Activated CD8-positive, alpha-beta memory T cell treated with anti-CD3 and anti-CD28 coated beads, Interleukin-2, amount 50 U/mL, for 48 hours (primary cell): Measurements from ENCODE around the gene MYO19.
A peak's percentile ranks its signal among the peaks of the same experiment; 100 is the strongest.
"Not testable (repeated sequence)": the region's sequence is repeated elsewhere in the genome, so short reads cannot be mapped to it uniquely, and the experiment has no call there.

ENCODE experiments used
- DNase-seq: peaks from one replicate; pipeline ENCODE4 v3.0.0-alpha.2; 2020

Gene MYO19

GRCh38 chr17:36496018-36496789, 38.5 kb downstream of the MYO19 start:
- no peak for DNase-seq

GRCh38 chr17:36495076-36495578, 39.5 kb downstream of the MYO19 start:
- DNase-seq, result no peak

GRCh38 chr17:36494674-36495073, 40.0 kb downstream of the MYO19 start:
- DNase-seq, result no peak

GRCh38 chr17:36493956-36494355, 40.7 kb downstream of the MYO19 start:
- no peak for DNase-seq

GRCh38 chr17:36486204-36487194, 48.2 kb downstream of the MYO19 start, which contains the start of gene ZNHIT3:
TSS of gene ZNHIT3 (plus strand) at chr17:36486681. CDS start at chr17:36486700, 19 bp downstream.
- peak; percentile 91 for DNase-seq

- DNase-seq, result no peak
Observed at GRCh38 chr17:36485805-36486203, 48.9 kb downstream of the MYO19 start.

GRCh38 chr17:36485027-36485426, 49.6 kb downstream of the MYO19 start:
- no peak for DNase-seq

GRCh38 chr17:36484021-36484420, 50.6 kb downstream of the MYO19 start:
- DNase-seq, result not testable (repeated sequence)

GRCh38 chr17:36482611-36483504, 51.8 kb downstream of the MYO19 start:
- peak; percentile 97 for DNase-seq

- DNase-seq, result no peak
Observed at GRCh38 chr17:36481829-36482228, 52.8 kb downstream of the MYO19 start.

- no peak for DNase-seq
Observed at GRCh38 chr17:36475346-36475970, 59.2 kb downstream of the MYO19 start.

GRCh38 chr17:36474571-36474970, 60.1 kb downstream of the MYO19 start:
- no peak for DNase-seq

- no peak for DNase-seq
Observed at GRCh38 chr17:36470499-36470898, 64.2 kb downstream of the MYO19 start.

GRCh38 chr17:36469733-36470132, 64.9 kb downstream of the MYO19 start:
- no peak for DNase-seq

GRCh38 chr17:36468903-36469635, 65.6 kb downstream of the MYO19 start:
- no peak for DNase-seq

- DNase-seq, result no peak
Observed at GRCh38 chr17:36464765-36465088, 69.9 kb downstream of the MYO19 start.

GRCh38 chr17:36463916-36464764, 70.5 kb downstream of the MYO19 start:
- DNase-seq, result peak; percentile 77

- DNase-seq, result no peak
Observed at GRCh38 chr17:36461330-36462110, 73.1 kb downstream of the MYO19 start.

- no peak for DNase-seq
Observed at GRCh38 chr17:36460265-36460937, 74.3 kb downstream of the MYO19 start.
